HPDE6-E6E7 (cell line): ENCODE data around the gene UBE3C.
"Not testable (repeated sequence)": the region's sequence is repeated elsewhere in the genome, so short reads cannot be mapped to it uniquely, and the experiment has no call there.

Experiments used
- DNase-seq: peaks from one replicate; pipeline ENCODE4 v3.0.0; 2011; ENCODE audit warnings: missing footprints; ENCODE audit errors: extremely low spot score

UBE3C gene

DNA sequence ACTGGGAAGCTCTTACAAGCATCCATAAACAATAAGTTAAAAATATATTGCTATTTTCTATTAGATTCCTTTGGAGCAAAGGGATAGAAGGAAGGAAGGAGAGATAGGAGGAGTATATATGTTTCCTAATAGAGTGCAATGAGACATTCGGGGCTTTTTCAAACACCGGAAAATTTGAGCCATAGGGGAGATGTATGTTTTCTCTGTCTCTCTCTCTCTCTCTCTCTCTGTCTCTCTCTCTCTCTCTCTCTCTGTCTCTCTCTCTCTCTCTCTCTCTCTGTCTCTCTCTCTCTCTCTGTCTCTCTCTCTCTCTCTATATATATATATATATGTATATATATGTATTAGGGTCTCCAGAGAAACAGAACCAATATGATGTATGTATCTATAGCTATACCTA lies 7.9 kb upstream of the UBE3C start:
- DNase-seq = not testable (repeated sequence)

DNA sequence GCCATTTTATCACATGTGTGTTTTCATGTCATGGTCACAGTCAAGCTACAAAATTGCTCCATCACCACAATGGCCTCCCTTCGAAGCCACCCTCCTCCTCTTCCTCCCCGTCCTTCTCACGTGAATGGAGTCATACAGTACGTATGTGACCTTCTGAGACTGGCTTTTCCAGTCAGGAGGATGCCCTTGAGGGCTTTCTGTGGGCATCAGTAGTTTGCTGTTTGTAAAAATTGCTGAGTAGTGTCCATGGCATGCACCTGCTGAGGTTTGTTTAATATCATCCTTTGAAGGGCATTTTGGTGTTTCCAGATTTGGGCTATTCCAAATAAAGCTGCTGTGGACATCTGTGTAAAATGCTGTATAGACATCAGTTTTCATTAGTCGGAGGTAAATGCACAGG lies 5.9 kb upstream of the UBE3C start:
- DNase-seq = no peak

DNA sequence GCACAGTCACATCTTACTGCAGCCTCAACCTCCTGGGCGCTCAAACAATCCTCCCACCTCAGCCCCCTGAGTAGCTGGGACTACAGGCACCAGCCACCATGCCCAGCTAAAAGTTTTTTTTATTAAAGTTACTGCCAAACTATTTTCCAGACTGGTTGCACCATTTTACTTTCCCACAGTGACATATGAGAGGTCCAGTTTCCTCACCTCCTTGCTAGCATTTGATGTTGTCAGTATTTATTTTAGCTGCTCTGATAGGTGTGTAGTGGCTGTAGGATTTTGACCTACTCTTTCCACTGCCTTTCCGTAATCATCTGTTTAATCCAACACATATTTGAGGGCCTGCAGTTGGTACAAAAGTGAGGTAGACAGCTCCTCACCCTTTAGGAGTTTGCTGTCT lies 5.4 kb upstream of the UBE3C start:
- DNase-seq = no peak

DNA sequence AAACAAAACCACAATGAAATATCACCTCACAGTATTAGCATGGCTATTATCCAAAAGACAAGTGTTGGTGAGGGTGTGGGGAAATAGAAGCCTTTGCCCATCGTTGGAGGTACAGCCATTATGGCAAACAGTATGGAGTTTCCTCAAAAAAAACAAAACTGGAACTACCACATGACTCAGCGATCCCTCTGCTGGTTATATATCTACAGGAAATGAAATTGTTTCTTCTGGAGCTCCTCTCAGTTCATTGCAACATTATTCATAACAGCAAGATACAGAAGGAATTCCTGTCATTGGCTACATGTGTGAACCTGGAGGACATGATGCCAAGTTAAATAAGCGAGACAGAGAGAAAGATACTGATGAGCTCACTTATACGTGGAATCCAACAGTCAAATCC lies 2.4 kb upstream of the UBE3C start:
- peak; percentile 45 for DNase-seq

DNA sequence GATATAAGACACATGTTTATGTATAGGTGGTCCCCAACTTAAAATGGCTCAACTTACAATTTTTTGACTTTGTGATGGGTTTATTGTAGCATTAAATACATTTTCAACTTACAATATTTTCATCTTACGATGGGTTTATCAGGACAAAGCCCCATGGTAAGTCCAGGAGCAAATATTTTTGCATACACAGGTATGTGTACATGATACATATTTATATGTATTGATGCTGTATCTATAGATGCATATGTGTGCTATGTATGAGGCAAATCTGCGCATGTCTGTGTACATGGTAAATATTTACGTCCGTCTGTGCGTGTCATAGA lies 664 bp upstream of the UBE3C start:
- no peak for DNase-seq

DNA sequence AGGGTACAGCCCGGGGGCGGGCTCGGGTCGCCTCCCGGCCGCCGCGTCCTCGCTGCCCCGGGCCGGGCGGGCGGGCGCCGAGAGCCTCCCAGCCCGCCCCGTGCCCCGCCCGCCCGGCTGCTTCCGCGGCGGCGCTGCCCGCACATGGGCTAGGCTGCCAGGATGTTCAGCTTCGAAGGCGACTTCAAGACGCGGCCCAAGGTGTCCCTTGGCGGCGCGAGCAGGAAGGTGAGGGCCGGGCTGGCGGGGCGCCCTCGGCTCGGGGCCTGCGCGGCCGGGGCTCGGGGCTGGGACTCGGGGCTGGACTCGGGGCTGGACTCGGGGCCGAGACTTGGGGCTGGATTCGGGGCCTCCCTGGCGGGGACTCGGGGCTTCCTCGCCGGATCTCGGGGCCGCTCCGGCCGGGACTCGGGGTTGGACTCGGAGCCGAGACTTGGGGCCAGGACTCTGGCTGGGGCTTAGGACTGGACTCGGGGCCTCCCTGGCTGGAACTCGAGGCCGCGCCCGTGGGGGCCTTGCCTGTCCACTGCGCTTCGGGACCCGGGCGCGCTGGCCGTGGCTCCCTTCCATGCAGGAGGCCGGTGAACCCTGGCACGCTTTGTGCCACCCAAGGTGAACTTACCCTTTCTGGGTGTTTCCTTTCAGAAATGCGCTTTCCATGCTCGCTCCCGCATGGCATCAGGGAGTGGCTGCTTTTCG lies 534 bp downstream of the UBE3C start:
- DNase-seq = peak; percentile 38

DNA sequence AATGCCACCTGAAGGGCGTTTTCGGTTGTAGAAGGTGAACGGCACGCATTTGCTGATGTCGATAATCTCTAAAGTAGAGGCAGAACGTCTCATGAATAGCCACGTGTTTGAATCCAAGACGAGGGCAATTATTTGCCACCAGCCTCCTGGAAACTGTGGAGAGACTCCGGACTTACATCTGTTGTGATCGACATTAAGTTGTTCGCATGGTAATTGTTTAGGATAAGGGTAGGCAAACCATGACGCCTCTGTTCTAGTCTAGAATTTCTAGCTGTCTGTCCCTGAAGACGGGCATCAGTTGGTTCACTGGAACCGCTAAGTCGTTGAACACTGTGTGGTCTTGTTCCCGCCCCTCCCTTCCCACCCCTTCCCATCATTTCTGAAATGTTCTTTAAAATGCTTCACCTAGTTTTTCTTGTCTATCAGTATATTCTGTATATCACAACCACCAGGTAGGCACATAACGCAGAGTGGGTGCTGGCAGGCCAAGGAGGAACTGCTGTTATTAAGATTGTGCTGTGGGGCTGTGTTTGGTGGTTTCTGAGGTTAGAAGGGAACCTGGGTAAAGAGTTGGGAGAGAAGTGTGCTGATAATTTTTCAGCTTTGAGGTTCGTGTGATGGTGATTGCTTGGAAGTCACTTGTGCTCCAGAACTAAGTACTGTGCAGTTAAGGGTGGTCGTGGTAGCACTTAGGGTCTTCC lies 1.2 kb downstream of the UBE3C start:
- no peak for DNase-seq

DNA sequence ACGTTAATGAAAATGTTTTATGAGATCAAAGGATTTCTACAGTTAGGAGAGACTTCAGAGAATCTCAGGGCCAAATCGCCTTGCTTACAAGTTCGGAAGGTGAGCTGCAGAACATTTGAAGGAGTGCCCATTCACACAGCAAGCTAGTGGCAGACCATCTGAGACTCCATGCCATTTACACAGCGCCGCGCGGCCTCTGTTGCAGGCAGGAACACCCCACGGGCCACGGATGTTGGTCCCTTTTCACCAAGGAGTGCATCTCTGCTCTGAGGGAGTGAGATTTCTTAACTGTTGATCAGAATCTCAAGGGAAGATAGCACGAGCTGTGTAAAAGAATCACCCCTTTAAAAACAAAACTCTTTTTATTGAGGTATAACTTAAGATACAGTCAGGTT lies 1.8 kb downstream of the UBE3C start:
- no peak for DNase-seq

DNA sequence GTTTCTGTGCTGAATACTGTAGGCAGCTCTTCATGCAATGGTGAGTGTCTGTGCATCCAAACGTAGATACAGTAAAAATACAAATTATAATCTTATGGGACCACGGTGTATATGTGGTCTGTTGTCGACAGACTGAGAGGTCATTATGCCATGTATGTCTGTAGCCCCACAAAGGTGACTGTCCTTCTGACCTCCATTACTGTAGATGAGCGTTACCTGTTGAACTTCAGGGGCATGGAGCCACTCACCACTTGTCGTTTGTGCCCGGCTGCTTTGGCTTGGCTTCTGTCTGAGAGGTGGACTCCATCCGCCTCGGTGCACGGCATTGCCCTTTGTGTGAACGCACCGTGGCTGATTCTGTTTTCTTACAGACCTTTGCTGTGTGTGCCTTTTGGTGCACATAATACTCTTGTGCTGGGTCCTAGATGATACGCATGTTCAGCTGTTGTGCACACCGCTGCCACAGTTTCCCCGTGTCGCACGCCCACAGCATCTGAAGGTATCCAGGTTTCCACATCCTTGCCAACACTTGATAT lies 2.9 kb downstream of the UBE3C start:
- DNase-seq = no peak

DNA sequence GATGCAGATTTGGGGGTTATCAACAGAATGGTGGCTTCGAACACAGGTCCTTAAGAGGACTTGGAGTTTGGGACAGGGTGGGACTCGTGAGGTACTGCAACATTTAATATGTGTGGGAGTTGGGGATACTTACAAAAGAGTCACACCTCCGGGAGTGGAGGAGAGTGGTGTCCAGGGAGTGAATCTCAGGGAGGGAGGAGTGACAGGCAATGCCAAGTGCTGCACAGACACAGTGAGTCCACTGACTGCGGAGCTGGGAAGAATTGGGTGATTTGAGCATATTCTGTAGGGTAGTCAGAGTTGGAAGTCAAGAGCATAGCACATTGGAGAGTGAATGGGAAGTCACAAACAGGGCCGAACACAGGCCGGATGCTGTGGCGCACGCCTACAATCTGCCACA lies 5.1 kb downstream of the UBE3C start:
- DNase-seq = no peak

DNA sequence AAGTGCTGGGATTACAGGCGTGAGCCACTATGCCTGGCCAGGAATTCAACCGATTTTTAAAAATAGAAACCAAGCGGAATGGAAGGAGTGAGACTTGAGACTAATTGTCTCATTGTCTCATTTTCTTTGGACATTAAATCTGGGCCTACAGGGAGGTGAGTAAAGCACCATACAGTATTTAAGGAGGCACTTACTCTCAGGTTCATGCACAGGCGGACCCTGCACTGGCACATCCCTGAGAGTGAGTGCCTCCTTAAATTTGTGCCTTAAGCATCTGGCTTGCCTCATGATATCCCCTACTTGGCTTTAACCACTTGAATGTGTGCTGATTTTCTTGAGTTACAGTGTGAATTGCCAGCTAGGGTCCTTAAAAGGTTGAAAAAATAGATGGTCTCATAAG lies 10.6 kb downstream of the UBE3C start:
- no peak for DNase-seq

DNA sequence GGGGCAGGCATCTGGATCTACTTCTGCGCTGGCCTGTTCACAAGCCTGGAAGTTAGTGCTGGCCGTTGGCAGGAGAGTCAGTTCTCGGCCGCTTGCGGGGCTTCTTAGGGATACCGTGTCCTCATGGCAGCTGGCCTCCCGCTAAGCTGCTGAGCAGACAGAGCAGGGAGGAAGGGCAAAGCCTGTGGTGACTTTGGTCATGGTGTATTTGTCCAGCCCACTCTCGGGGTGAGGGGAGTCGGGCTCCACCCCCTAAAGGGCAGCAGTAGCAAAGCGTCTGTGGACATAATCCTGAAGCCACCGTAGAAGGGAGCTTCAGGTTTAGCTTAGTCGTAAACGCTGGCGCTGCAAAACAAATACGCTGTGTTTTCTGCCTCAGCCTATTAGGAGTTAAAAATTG lies 12.2 kb downstream of the UBE3C start:
- no peak for DNase-seq

DNA sequence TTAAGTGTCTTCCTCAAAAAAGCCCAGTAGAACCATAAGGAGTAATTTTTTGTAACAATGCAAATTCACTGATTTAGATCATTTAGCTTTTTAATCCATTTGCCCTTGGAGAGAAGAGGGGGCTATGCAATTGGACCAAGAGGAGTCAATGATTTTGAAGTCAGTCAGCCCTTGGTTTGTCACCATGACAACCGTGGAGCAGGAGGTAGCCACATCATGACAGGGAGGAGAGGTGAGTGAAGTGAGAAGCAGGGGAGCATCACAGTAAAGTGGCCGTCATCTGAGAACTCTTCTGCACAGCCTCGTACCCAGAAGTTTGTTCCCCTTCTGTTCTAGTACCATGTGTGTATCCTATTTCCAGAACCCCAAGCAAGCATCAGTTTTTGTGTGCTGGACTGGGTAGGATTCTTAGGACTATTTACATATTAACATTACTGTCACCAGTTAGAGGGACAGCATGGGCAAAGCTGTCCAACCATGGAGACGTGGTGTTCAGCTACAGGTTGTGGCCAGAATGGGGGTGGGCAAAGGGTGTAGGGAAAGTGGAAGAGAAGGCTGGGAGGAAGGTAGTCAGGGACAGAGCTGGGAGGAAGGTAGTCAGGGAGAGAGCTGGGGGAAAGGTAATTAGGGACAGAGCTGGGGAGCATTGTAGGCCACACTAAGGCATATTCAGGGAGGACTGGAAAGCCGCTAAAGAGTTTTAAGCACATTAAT lies 13.1 kb downstream of the UBE3C start:
- no peak for DNase-seq

DNA sequence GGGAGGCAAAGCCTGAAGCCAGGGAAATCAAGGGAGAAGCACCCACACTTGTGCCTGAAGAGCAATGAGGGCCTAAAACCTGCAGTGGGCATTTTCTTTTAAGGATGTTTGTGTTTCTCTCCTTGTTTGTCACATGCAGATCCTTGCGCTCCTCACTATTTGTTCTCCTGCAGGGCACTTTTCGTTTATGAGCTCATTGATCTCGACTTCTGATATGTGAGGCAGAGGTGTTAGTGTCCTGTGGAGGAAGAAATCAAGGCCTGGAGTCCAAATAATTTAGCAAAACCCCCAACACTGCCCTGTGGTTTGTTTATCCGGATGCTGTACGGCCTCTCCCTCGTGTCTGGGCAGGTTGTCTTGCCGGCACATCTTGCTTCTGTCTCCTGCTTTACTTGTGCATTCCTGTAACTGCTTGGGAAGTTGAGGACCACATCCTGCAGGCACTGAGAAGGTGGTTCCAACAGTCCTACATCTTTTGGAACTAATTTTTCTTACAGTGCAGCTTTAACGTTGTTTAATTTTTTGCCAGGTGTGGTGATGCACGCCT lies 13.7 kb downstream of the UBE3C start:
- DNase-seq = no peak

DNA sequence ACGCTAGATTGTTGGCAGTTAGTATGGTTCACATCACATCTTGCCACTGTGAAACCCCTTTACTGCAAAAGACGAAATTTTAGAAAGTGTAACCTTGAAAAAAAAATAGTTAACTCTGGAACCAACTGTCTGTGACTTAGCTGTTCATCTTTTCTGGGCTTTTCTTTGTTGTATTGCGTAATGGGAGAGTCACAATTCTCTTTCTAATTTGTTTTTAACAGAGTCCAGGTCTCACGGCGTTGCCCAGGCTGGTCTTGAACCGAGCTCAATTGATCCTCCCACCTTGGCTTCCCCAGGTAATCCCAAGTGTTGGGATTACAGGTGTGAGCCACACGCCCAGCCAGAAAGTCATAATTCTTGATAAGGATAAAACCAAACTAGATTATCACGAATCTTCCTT lies 14.5 kb downstream of the UBE3C start:
- DNase-seq = no peak

DNA sequence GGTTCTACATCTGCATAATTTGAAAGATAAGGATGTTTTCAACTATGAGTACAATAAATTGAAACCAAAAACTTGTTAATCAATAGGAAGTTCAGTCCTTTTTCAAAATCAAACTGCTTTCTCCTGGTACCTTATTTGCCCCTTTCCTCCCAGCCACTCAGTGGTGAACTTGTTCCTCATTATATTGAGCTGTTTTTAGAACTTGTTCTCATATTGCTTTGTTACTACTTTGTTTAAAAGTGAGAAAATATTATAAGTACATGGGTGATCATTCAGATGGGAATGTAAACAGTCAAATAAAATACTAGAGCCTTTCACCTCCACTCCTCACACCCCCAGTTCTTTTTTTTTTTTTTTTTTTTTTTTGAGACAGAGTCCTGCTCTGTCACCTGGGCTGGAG lies 17.2 kb downstream of the UBE3C start:
- DNase-seq = no peak

DNA sequence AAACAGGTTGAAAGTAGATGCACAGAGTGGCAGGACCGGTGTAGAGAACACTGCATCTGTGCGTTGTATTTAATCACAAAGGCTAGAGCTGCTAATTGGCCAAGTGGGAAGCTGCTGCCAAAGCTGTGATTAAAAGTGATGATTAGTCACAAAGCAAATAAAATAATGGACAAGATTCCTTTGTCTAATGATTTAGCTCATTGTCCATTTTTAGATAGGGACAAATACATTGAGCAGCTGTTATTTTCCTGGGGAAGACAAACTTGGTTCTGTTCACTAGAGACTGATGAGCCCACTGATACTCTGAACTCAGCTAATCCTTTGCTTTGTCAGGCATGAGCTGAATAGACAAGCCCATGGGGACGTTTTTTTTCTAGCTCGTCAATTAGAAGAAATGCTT lies 19.7 kb downstream of the UBE3C start:
- no peak for DNase-seq

DNA sequence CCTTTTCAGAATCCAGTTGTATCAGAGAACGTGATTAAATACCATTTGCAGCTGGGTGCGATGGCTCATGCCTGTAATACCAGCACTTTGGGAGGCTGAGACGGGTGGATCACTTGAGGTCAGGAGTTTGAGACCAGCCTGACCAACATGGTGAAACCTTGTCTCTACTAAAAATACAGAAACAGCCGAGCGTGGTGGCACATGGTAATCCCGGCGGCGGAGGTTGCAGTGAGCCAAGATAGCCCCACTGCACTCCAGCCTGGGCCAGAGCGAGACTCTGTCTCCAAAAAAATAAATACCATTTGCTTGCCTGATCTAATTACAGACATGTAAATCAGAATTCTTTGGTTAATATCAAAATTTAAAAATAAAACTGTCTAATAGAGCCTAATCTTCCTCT lies 20.8 kb downstream of the UBE3C start:
- not testable (repeated sequence) for DNase-seq

DNA sequence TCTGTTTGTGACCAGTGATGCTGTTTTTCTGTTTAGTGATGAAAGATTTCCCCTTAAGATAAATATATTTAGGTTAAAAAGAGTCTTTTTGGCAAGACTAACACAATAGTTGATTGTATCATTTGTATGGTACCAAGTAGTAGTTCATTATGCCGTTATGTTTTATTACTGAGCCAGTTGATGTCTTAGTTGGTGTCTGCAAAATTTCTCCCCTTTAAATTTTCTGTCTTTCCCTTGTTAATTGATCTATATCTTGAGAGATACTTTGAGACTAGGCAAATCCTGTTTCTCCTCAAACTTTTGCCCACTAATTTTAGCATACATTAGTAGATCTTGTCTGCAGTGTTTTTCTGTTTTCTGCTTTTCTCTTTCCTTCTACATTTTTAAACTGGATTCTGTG lies 21.7 kb downstream of the UBE3C start:
- DNase-seq = no peak

DNA sequence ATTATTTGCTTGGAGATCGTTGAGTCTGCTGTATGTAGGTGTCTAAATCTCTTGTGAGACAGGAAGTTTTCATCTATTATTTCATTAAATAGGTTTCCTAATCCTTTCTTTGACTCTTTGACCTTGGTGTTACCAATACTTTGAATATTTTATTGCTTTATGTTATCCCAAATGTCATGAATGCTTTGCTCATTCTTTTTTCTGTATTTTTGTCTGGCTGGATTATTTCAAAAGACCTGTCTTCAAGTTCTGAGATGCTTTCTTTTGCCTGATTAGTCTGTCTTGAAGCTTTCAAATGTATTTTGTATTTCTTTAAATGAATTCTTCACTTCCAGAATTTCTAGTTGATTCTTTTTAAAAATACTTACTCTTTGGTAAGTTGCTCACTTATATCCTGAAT lies 27.3 kb downstream of the UBE3C start:
- DNase-seq = no peak

DNA sequence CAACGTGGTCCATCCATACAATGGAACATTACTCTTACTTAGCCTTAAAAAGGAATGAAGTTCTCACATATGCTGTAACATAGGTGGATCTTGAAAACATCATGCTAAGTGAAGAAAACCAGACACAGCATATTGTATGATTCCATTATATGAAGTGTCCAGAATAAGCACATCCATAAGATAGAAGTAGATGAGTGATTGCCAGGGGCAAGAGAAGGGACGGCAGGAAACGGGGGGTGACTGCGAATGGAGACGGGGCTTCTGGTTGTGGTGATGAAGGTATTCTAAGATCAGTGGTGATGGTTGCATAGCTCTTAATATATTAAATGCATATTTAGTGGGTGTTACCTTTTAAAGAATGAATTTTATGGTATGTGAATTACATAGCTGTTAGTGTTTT lies 29.8 kb downstream of the UBE3C start:
- DNase-seq = no peak

DNA sequence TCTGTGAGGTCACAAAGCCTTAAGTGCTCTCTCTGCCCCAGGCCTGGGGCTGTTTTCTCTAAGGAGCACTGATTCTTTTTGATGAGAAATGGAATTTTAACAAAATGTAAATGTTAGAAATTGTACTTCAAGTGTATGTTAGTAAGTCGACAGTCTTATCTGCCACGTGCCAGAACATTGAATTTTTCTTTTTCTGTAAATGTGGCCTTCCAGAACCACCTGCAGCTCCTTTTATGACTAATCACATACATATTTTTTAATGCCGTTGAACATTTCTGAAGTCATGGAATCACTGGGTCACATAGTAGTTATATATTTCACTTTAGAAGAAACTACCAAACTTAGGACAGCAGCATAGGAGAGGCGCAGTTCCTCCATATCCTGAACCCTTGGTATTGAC lies 38.0 kb downstream of the UBE3C start:
- no peak for DNase-seq
